RWPE2 (cell line): ENCODE measurements around the gene PLCH2.

Source experiments
- ATAC-seq: fragments of 200-7000 bp; cut with Tn5 transposase; 3 replicates; pipeline ENCODE4 v1.9.1; 2021; ENCODE audit warnings: low read depth
- DNase-seq: peaks from one replicate; pipeline ENCODE4 v3.0.0-alpha.2; 2020; ENCODE audit warnings: low spot score
- H3K27ac ChIP-seq: fragments of 450-650 bp; 2 replicates; pipeline ENCODE4 v1.5.1; 2017; ENCODE audit warnings: mild to moderate bottlenecking; ENCODE audit not compliant: poor library complexity, severe bottlenecking
- H3K27me3 ChIP-seq: fragments of 250-450 bp; sonication (Bioruptor Pico); 2 replicates; pipeline ENCODE4 v1.5.1; 2021; ENCODE audit warnings: mild to moderate bottlenecking, moderate library complexity; ENCODE audit not compliant: insufficient read depth, poor library complexity, severe bottlenecking
- H3K36me3 ChIP-seq: fragments of 250-450 bp; sonication (Bioruptor Pico); 2 replicates; pipeline ENCODE4 v1.5.1; 2020; ENCODE audit warnings: low read depth, mild to moderate bottlenecking, moderate library complexity
- H3K4me1 ChIP-seq: fragments of 250-450 bp; sonication (Bioruptor Pico); 2 replicates; pipeline ENCODE4 v1.5.1; 2021; ENCODE audit warnings: mild to moderate bottlenecking, moderate library complexity; ENCODE audit not compliant: insufficient read depth, poor library complexity, severe bottlenecking
- H3K4me3 ChIP-seq: fragments of 250-450 bp; sonication (Bioruptor Pico); 2 replicates; pipeline ENCODE4 v1.5.1; 2021; ENCODE audit warnings: mild to moderate bottlenecking, moderate library complexity; ENCODE audit not compliant: severe bottlenecking
- H3K9me3 ChIP-seq: fragments of 250-450 bp; sonication (Bioruptor Pico); 2 replicates; pipeline ENCODE4 v1.5.1; 2021; ENCODE audit warnings: mild to moderate bottlenecking, moderate library complexity; ENCODE audit not compliant: severe bottlenecking
- CTCF ChIP-seq: fragments of 450-650 bp; IDR thresholded peaks from one replicate; pipeline ENCODE4 v1.5.1; 2017; ENCODE audit warnings: mild to moderate bottlenecking, moderate library complexity; ENCODE audit not compliant: poor library complexity, severe bottlenecking

The PLCH2 gene

GRCh38 chr1:2506007-2506860, 30.1 kb downstream of the PLCH2 start:
- Histone ChIP-seq H3K4me3 (no peak overlapping the region), H3K36me3 (peaks cover 36% of the 10 kb centered on the region), H3K9me3 (no peaks in the 10 kb centered on the region), H3K27me3 (no peaks in the 10 kb centered on the region), H3K4me1 (no peaks in the 10 kb centered on the region), H3K27ac (peak overlapping the region; percentile 40)
- DNase-seq (no peak), ATAC-seq (peak; percentile 6)
- TF ChIP-seq CTCF, result no peak

GRCh38 chr1:2506901-2507565, 30.9 kb downstream of the PLCH2 start:
- Histone ChIP-seq H3K9me3 (no peaks in the 10 kb centered on the region), H3K4me1 (no peaks in the 10 kb centered on the region), H3K27me3 (no peaks in the 10 kb centered on the region), H3K4me3 (no peak overlapping the region), H3K27ac (peak overlapping the region; percentile 40), H3K36me3 (peaks cover 36% of the 10 kb centered on the region)
- ATAC-seq, result peak; percentile 13
- DNase-seq, result no peak
- TF ChIP-seq CTCF, result no peak

GRCh38 chr1:2507744-2508155, 31.7 kb downstream of the PLCH2 start:
- H3K27ac ChIP-seq, result no peak overlapping the region

GRCh38 chr1:2508180-2508579, 32.1 kb downstream of the PLCH2 start:
- H3K9me3 ChIP-seq, result no peaks in the 10 kb centered on the region
- H3K27ac ChIP-seq, result no peak overlapping the region
- H3K27me3 ChIP-seq, result no peaks in the 10 kb centered on the region
- DNase-seq (no peak), ATAC-seq (no peak)
- peaks cover 45% of the 10 kb centered on the region for H3K36me3 ChIP-seq
- H3K4me3 ChIP-seq, result no peak overlapping the region
- no peak for TF ChIP-seq CTCF
- H3K4me1 ChIP-seq, result no peaks in the 10 kb centered on the region

More at GRCh38 chr1:2507744-2508155, 31.7 kb downstream of the PLCH2 start:
- Histone ChIP-seq H3K36me3 (peaks cover 41% of the 10 kb centered on the region), H3K9me3 (no peaks in the 10 kb centered on the region), H3K4me3 (no peak overlapping the region), H3K27me3 (no peaks in the 10 kb centered on the region), H3K4me1 (no peaks in the 10 kb centered on the region)
- ATAC-seq, result no peak
- TF ChIP-seq CTCF, result no peak
- no peak for DNase-seq
